ENCODE results near the gene HPS4. TPM values are rescaled to one million over a fixed set of nuclear protein-coding genes. Genes with fewer than 3 reads are reported as not detected.

Gene HPS4
- total RNA-seq, 1 donor from 2014 or later: 37.1 TPM

GRCh38 chr22:26496456-26496855 is 12.9 kb upstream of the HPS4 start:
- no peak for DNase-seq (ENCODE audit: extremely low spot score, unreplicated experiment)
- H3K9me3 Mint-ChIP-seq (ENCODE audit: unreplicated experiment): no peaks in the 10 kb centered on the region
- H3K27me3 Mint-ChIP-seq (ENCODE audit: unreplicated experiment): no peaks in the 10 kb centered on the region
- no peak overlapping the region for H3K4me3 Mint-ChIP-seq (ENCODE audit: unreplicated experiment)
- no peak overlapping the region for H3K27ac Mint-ChIP-seq (ENCODE audit: unreplicated experiment)
- H3K36me3 Mint-ChIP-seq (ENCODE audit: unreplicated experiment): peaks cover 53% of the 10 kb centered on the region
- no peaks in the 10 kb centered on the region for H3K4me1 Mint-ChIP-seq (ENCODE audit: unreplicated experiment)
- TF ChIP-seq CTCF (IDR thresholded peaks at IDR 0.05): no peak

- DNase-seq (ENCODE audit: extremely low spot score, unreplicated experiment): no peak
- TF ChIP-seq CTCF (IDR thresholded peaks at IDR 0.05): no peak
- Mint-ChIP-seq H3K4me1 (ENCODE audit: unreplicated experiment) (no peaks in the 10 kb centered on the region), H3K9me3 (ENCODE audit: unreplicated experiment) (no peaks in the 10 kb centered on the region), H3K36me3 (ENCODE audit: unreplicated experiment) (peaks cover 45% of the 10 kb centered on the region), H3K27me3 (ENCODE audit: unreplicated experiment) (no peaks in the 10 kb centered on the region), H3K4me3 (ENCODE audit: unreplicated experiment) (no peak overlapping the region), H3K27ac (ENCODE audit: unreplicated experiment) (no peak overlapping the region)
Measured at GRCh38 chr22:26494506-26494905, 10.9 kb upstream of the HPS4 start.

GRCh38 chr22:26492220-26492619 is 8.6 kb upstream of the HPS4 start:
- Mint-ChIP-seq H3K4me1 (ENCODE audit: unreplicated experiment) (peaks cover 2% of the 10 kb centered on the region), H3K9me3 (ENCODE audit: unreplicated experiment) (no peaks in the 10 kb centered on the region), H3K4me3 (ENCODE audit: unreplicated experiment) (no peak overlapping the region), H3K27ac (ENCODE audit: unreplicated experiment) (no peak overlapping the region), H3K36me3 (ENCODE audit: unreplicated experiment) (peaks cover 36% of the 10 kb centered on the region), H3K27me3 (ENCODE audit: unreplicated experiment) (no peaks in the 10 kb centered on the region)
- no peak for DNase-seq (ENCODE audit: extremely low spot score, unreplicated experiment)
- no peak for TF ChIP-seq CTCF (IDR thresholded peaks at IDR 0.05)

DNA sequence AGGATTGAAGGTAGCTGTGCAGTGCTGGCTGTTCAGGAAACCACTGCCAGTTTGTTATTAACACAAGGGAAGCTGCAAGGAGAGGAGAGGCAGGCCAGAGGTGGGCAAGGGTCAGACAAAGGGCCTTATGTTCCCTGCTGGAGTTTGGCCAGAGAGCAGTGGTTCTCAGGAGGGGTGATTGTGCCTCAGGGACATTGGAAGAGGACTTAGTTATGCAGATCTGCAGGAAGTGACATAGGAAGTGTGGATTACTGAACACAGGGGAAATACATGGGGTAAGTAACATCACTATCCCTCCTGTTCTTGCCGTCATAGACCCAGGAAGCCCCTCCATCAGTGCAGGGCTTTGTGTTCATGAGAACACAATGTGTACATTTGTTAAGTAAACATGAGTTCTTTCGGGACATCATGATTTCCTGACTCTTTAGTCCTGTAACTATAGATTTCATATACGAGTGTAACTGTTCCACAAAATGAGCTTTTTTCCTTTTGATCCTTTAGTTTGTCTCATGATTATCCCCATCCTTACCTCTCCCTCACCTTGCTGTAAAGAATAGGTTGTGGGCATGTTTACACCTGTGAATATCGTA is 6.0 kb upstream of the HPS4 start:
- H3K4me3 Mint-ChIP-seq (ENCODE audit: unreplicated experiment): no peak overlapping the region
- no peak for DNase-seq (ENCODE audit: extremely low spot score, unreplicated experiment)
- H3K9me3 Mint-ChIP-seq (ENCODE audit: unreplicated experiment): no peaks in the 10 kb centered on the region
- no peak overlapping the region for H3K27ac Mint-ChIP-seq (ENCODE audit: unreplicated experiment)
- H3K36me3 Mint-ChIP-seq (ENCODE audit: unreplicated experiment): peaks cover 26% of the 10 kb centered on the region
- H3K27me3 Mint-ChIP-seq (ENCODE audit: unreplicated experiment): no peaks in the 10 kb centered on the region
- peaks cover 11% of the 10 kb centered on the region for H3K4me1 Mint-ChIP-seq (ENCODE audit: unreplicated experiment)
- no peak for TF ChIP-seq CTCF (IDR thresholded peaks at IDR 0.05)

DNA sequence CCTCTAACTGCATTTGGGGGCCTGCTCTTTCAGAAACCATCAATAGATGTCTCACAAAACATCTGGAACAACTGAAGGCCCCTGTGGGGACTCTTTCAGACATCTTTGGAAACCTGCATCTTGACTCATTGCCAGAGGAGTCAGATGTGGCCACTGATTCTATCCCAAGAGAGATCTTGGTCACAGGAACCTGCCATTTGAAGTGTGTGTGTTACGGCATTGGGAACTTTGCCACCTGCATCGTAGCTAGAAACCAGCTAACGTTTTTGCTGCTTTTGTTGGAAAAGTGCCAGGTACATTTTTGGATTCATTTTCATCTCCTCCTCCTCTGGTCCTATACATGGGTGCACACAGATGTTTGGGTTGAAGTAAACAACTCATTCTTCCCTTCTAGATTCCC is 4.4 kb upstream of the HPS4 start:
- TF ChIP-seq CTCF (IDR thresholded peaks at IDR 0.05): no peak
- no peak for DNase-seq (ENCODE audit: extremely low spot score, unreplicated experiment)
- Mint-ChIP-seq H3K4me1 (ENCODE audit: unreplicated experiment) (peaks cover 16% of the 10 kb centered on the region), H3K4me3 (ENCODE audit: unreplicated experiment) (no peak overlapping the region), H3K27ac (ENCODE audit: unreplicated experiment) (no peak overlapping the region), H3K9me3 (ENCODE audit: unreplicated experiment) (no peaks in the 10 kb centered on the region), H3K36me3 (ENCODE audit: unreplicated experiment) (peaks cover 17% of the 10 kb centered on the region), H3K27me3 (ENCODE audit: unreplicated experiment) (no peaks in the 10 kb centered on the region)
